Endometrium (tissue), 2 donors: ENCODE data around the gene CX3CL1.
"Not testable (repeated sequence)": the region's sequence is repeated elsewhere in the genome, so short reads cannot be mapped to it uniquely, and the experiment has no call there.

ENCODE experiments used
- FAIRE-seq: peaks from 2 replicates; lab custom pipeline; 2012; peaks lifted over from hg19 to GRCh38; lab: Jason Lieb, UNC
- donor health status: control.
- donor health status: control.

CX3CL1 gene

GRCh38 chr16:57382535-57383275, 10.4 kb downstream of the CX3CL1 start:
- no peak for FAIRE-seq

GRCh38 chr16:57383276-57384247, 11.3 kb downstream of the CX3CL1 start:
- FAIRE-seq: no peak

GRCh38 chr16:57384248-57385070, 12.2 kb downstream of the CX3CL1 start:
- FAIRE-seq: no peak

GRCh38 chr16:57385083-57385482, 12.8 kb downstream of the CX3CL1 start:
- FAIRE-seq: no peak

- no peak for FAIRE-seq
Measured at GRCh38 chr16:57386381-57386951, 14.2 kb downstream of the CX3CL1 start.

GRCh38 chr16:57387598-57388354, 15.5 kb downstream of the CX3CL1 start:
- FAIRE-seq: no peak

- no peak for FAIRE-seq
Measured at GRCh38 chr16:57388359-57389086, 16.2 kb downstream of the CX3CL1 start.

- no peak for FAIRE-seq
Measured at GRCh38 chr16:57389087-57389468, 16.8 kb downstream of the CX3CL1 start.

- no peak for FAIRE-seq
Measured at GRCh38 chr16:57390636-57391295, 18.5 kb downstream of the CX3CL1 start.

GRCh38 chr16:57391300-57391699, 19.0 kb downstream of the CX3CL1 start:
- no peak for FAIRE-seq

GRCh38 chr16:57391708-57392107, 19.4 kb downstream of the CX3CL1 start:
- no peak for FAIRE-seq

GRCh38 chr16:57392694-57393093, 20.4 kb downstream of the CX3CL1 start:
- FAIRE-seq: no peak

GRCh38 chr16:57394444-57394843, 22.2 kb downstream of the CX3CL1 start:
- FAIRE-seq: no peak

- FAIRE-seq: no peak
Measured at GRCh38 chr16:57395026-57395425, 22.7 kb downstream of the CX3CL1 start.

- FAIRE-seq: no peak
Measured at GRCh38 chr16:57396786-57397185, 24.5 kb downstream of the CX3CL1 start.

GRCh38 chr16:57397493-57397892, 25.2 kb downstream of the CX3CL1 start:
- not testable (repeated sequence) for FAIRE-seq

GRCh38 chr16:57401943-57402640, 29.8 kb downstream of the CX3CL1 start:
- FAIRE-seq: no peak

GRCh38 chr16:57403965-57404817, 31.9 kb downstream of the CX3CL1 start, which contains the start of gene CCL17:
CCL17 (plus strand) TSS chr16:57404767; CDS start chr16:57413933, 9,166 bp downstream.
- FAIRE-seq: no peak
